ENCODE measurements around the gene DCP1B. TPM values are rescaled to one million over a fixed set of nuclear protein-coding genes. Genes with fewer than 3 reads are reported as not detected.

Gene DCP1B
- total RNA-seq, 1 donor from 2014 or later, result 23.3 TPM

GRCh38 chr12:1914114-1914911, 89.9 kb downstream of the DCP1B start:
- Histone ChIP-seq H3K9me3 (no peaks in the 10 kb centered on the region), H3K4me1 (peaks cover 0 to 5% of the 10 kb centered on the region in 2 donors), H3K27ac (no peak overlapping the region), H3K4me3 (no peak overlapping the region), H3K27me3 (no peaks in the 10 kb centered on the region), H3K36me3 (no peaks in the 10 kb centered on the region)
- no peak for TF ChIP-seq CTCF (IDR thresholded peaks at IDR 0.05)
- DNase-seq (ENCODE audit: low spot score in 2 of 2), result peak in 1 of 2 donors; percentile 48
- intact Hi-C loops (cut with DNase I), result no loop called here

- H3K4me3 ChIP-seq, result no peak overlapping the region
- no peak overlapping the region for H3K27ac ChIP-seq
- H3K4me1 ChIP-seq, result peaks cover 0 to 5% of the 10 kb centered on the region in 2 donors
- H3K9me3 ChIP-seq, result no peaks in the 10 kb centered on the region
- no peak for TF ChIP-seq CTCF (IDR thresholded peaks at IDR 0.05)
- peak in 1 of 2 donors; percentile 50 for DNase-seq (ENCODE audit: low spot score in 2 of 2)
- no peaks in the 10 kb centered on the region for H3K36me3 ChIP-seq
- H3K27me3 ChIP-seq, result no peaks in the 10 kb centered on the region
- intact Hi-C loops (cut with DNase I), result no loop called here
Observed at GRCh38 chr12:1913377-1914113, 90.7 kb downstream of the DCP1B start.

GRCh38 chr12:1912580-1913376, 91.5 kb downstream of the DCP1B start:
- no peak overlapping the region for H3K4me3 ChIP-seq
- DNase-seq (ENCODE audit: low spot score in 2 of 2), result peak in 1 of 2 donors; percentile 54
- TF ChIP-seq CTCF (IDR thresholded peaks at IDR 0.05), result no peak
- intact Hi-C loops (cut with DNase I), result no loop called here
- no peak overlapping the region for H3K27ac ChIP-seq
- peaks cover 0 to 5% of the 10 kb centered on the region in 2 donors for H3K4me1 ChIP-seq
- no peaks in the 10 kb centered on the region for H3K9me3 ChIP-seq
- no peaks in the 10 kb centered on the region for H3K27me3 ChIP-seq
- no peaks in the 10 kb centered on the region for H3K36me3 ChIP-seq

- Histone ChIP-seq H3K27me3 (no peaks in the 10 kb centered on the region), H3K27ac (no peak overlapping the region), H3K9me3 (no peaks in the 10 kb centered on the region), H3K4me1 (no peaks in the 10 kb centered on the region), H3K4me3 (no peak overlapping the region), H3K36me3 (no peaks in the 10 kb centered on the region)
- no peak for DNase-seq (ENCODE audit: low spot score in 2 of 2)
- no peak for TF ChIP-seq CTCF (IDR thresholded peaks at IDR 0.05)
- intact Hi-C loops (cut with DNase I), result no loop called here
Observed at GRCh38 chr12:1911598-1912575, 92.4 kb downstream of the DCP1B start.

GRCh38 chr12:1910468-1910867, 93.8 kb downstream of the DCP1B start:
- intact Hi-C loops (cut with DNase I), result no loop called here
- Histone ChIP-seq H3K4me3 (no peak overlapping the region), H3K4me1 (no peaks in the 10 kb centered on the region), H3K27me3 (no peaks in the 10 kb centered on the region), H3K36me3 (no peaks in the 10 kb centered on the region), H3K27ac (no peak overlapping the region), H3K9me3 (peaks cover 4 to 5% of the 10 kb centered on the region in 2 donors)
- no peak for TF ChIP-seq CTCF (IDR thresholded peaks at IDR 0.05)
- no peak for DNase-seq (ENCODE audit: low spot score in 2 of 2)

Measured in ascending aorta (tissue), 2 donors.